Measurements from ENCODE around the gene SLC4A2. TPM values are rescaled to one million over a fixed set of nuclear protein-coding genes. Genes with fewer than 3 reads are reported as not detected.

Gene SLC4A2
- total RNA-seq, 2 donors from 2014 or later = 55.3 to 114 TPM

GRCh38 chr7:151075978-151076426 lies 16.6 kb downstream of the SLC4A2 start:
- no peak overlapping the region for H3K4me3 ChIP-seq
- no peaks in the 10 kb centered on the region for H3K9me3 ChIP-seq
- H3K27ac ChIP-seq = no peak overlapping the region
- H3K4me1 ChIP-seq = peaks cover 0 to 40% of the 10 kb centered on the region in 2 donors
- TF ChIP-seq, protein P1, sequence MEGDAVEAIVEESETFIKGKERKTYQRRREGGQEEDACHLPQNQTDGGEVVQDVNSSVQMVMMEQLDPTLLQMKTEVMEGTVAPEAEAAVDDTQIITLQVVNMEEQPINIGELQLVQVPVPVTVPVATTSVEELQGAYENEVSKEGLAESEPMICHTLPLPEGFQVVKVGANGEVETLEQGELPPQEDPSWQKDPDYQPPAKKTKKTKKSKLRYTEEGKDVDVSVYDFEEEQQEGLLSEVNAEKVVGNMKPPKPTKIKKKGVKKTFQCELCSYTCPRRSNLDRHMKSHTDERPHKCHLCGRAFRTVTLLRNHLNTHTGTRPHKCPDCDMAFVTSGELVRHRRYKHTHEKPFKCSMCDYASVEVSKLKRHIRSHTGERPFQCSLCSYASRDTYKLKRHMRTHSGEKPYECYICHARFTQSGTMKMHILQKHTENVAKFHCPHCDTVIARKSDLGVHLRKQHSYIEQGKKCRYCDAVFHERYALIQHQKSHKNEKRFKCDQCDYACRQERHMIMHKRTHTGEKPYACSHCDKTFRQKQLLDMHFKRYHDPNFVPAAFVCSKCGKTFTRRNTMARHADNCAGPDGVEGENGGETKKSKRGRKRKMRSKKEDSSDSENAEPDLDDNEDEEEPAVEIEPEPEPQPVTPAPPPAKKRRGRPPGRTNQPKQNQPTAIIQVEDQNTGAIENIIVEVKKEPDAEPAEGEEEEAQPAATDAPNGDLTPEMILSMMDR (IDR thresholded peaks at IDR 0.05) = no peak
- no peaks in the 10 kb centered on the region for H3K27me3 ChIP-seq
- DNase-seq (ENCODE audit: low spot score) = no peak
- peaks cover 57% of the 10 kb centered on the region for H3K36me3 ChIP-seq

DNA sequence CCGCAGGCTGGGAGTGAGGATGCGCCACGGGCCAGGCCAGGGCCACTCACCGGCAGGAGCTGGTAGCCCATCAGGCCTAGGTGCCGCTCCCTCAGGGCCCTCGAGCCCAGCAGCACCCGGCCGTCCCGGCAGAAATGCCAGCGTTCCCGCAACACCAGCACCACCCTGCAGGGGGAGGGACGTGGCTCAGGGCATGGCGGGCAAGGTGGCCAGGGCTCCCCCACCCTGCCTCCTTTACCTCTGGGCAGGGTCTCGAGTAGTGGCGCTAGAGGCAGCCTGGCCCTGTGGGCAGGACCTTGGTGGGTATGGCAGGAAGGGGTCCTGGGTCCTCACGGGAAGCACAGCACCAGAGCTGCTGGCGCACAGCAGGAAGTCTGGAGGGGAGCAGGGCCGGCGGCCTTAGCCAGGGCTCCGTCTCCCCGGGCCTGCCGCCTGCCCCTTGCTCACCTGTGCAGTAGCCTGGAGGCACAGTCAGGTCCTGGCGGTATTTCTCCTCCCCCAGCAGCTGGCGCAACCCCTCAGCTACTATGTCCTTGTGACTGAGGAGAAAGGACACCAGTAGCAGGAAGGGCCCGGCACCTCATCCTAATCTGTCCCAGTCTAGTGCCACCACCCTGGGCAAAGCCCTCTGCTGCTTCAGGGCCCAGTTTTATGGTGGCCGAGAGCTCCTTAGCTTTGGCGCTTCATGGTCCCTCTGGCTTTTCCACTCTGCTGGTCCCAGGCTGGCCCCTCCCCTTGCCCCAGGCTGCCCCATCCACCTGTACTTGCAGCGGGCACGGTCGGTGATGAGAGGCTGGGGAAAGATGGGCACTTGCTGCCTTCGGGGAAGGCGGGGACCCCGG lies 17.7 kb downstream of the SLC4A2 start:
- TF ChIP-seq, protein P1 (IDR thresholded peaks at IDR 0.05) = peak in 1 of 2 donors; percentile 25
- Histone ChIP-seq H3K27me3 (no peaks in the 10 kb centered on the region), H3K36me3 (peaks cover 46% of the 10 kb centered on the region), H3K4me1 (peaks cover 0 to 51% of the 10 kb centered on the region in 2 donors), H3K9me3 (no peaks in the 10 kb centered on the region), H3K4me3 (no peak overlapping the region), H3K27ac (peak overlapping the region; percentile 53 to 96)
- DNase-seq (ENCODE audit: low spot score) = no peak

DNA sequence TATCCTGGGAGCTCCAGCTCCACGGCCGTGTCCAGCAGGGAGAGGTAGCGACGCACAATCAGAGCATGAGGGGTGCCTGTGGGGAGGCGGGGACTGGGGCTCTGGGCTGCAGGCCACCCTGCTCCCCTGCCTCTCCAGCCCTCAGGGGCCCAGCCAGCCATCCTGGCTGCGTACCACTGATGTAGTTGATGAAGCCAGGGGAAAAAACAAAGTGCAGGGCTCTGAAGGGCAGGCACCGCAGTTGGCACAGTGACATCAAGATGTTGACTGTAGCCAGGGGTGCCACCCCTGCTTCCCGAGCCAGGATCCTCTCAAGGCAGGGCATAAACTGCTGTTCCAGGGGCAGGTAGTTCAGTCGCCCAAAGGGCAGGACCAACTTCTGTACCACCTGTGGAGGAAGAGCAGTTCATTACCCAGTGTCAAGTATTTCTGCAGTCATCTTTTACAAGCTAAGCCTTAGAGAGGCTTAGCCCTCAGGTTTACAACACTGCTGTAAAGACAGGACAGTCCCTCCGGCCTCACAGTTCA lies 18.4 kb downstream of the SLC4A2 start:
- Histone ChIP-seq H3K4me3 (no peak overlapping the region), H3K27ac (peak overlapping the region; percentile 53 to 96), H3K9me3 (no peaks in the 10 kb centered on the region), H3K27me3 (no peaks in the 10 kb centered on the region), H3K36me3 (peaks cover 40% of the 10 kb centered on the region), H3K4me1 (peaks cover 0 to 58% of the 10 kb centered on the region in 2 donors)
- TF ChIP-seq, protein P1 (IDR thresholded peaks at IDR 0.05) = no peak
- DNase-seq (ENCODE audit: low spot score) = no peak

DNA sequence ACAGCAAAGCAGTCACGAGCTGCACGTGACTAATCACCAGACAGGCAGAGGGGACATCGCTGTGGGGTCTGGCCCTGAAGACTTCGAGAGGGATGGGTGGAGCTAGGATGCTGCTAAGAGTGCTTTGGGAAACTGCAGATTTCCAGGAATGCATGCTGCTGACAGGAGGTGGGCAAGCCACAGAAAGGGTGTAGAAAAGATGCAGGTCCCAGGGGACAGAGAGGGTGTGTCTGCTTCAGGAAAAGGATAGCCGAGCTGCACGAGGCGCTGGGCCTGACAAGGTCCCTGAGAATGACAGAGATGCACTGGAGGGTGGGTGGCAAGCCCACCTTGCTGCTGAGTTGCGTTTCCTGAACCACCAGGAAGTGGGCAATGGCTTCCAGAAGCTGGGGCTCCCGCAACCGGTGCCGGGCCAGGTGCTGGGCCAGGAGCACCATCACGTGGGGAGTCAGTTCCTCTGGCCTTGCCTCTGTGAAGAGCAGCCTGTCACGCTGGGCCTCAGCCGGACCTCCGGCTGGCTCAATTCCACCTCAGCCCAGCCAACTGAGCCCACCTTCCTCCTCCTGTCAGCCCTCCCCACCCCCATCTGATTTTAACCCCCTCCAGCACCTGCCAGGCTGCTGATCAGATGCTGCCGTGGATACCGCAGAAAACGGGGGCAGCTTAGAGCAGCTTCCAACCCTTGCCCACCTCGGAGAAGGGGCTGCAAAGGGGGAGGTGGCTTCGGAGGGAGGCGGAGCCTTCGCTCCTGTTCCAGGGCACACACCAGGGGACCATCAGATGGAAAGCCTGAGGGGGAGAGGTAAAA lies 19.0 kb downstream of the SLC4A2 start:
- Histone ChIP-seq H3K9me3 (no peaks in the 10 kb centered on the region), H3K27ac (peak overlapping the region; percentile 53 to 96), H3K4me3 (no peak overlapping the region), H3K4me1 (peaks cover 0 to 60% of the 10 kb centered on the region in 2 donors), H3K36me3 (peaks cover 33% of the 10 kb centered on the region), H3K27me3 (no peaks in the 10 kb centered on the region)
- DNase-seq (ENCODE audit: low spot score) = no peak
- TF ChIP-seq, protein P1 (IDR thresholded peaks at IDR 0.05) = no peak

GRCh38 chr7:151079199-151079910 lies 20.0 kb downstream of the SLC4A2 start:
- Histone ChIP-seq H3K4me3 (peak overlapping the region; percentile 68 to 80), H3K27me3 (no peaks in the 10 kb centered on the region), H3K4me1 (peaks cover 0 to 68% of the 10 kb centered on the region in 2 donors), H3K36me3 (peaks cover 24% of the 10 kb centered on the region), H3K27ac (peak overlapping the region in 1 of 2 donors; percentile 96), H3K9me3 (no peaks in the 10 kb centered on the region)
- no peak for DNase-seq (ENCODE audit: low spot score)
- TF ChIP-seq, protein P1 (IDR thresholded peaks at IDR 0.05) = no peak
